ENCODE results near the gene FAP. TPM values are rescaled to one million over a fixed set of nuclear protein-coding genes. Genes with fewer than 3 reads are reported as not detected.

FAP gene
- total RNA-seq, 1 donor from 2014 or later, result 27.3 TPM

GRCh38 chr2:162242586-162243280 lies 512 bp downstream of the FAP start:
- H3K27ac Mint-ChIP-seq, result peak overlapping the region; percentile 65
- H3K9me3 Mint-ChIP-seq, result peaks cover 8% of the 10 kb centered on the region
- H3K4me1 Mint-ChIP-seq (ENCODE audit: unreplicated experiment), result peaks cover 23% of the 10 kb centered on the region
- H3K36me3 Mint-ChIP-seq, result peaks cover 13% of the 10 kb centered on the region
- TF ChIP-seq, protein P1, sequence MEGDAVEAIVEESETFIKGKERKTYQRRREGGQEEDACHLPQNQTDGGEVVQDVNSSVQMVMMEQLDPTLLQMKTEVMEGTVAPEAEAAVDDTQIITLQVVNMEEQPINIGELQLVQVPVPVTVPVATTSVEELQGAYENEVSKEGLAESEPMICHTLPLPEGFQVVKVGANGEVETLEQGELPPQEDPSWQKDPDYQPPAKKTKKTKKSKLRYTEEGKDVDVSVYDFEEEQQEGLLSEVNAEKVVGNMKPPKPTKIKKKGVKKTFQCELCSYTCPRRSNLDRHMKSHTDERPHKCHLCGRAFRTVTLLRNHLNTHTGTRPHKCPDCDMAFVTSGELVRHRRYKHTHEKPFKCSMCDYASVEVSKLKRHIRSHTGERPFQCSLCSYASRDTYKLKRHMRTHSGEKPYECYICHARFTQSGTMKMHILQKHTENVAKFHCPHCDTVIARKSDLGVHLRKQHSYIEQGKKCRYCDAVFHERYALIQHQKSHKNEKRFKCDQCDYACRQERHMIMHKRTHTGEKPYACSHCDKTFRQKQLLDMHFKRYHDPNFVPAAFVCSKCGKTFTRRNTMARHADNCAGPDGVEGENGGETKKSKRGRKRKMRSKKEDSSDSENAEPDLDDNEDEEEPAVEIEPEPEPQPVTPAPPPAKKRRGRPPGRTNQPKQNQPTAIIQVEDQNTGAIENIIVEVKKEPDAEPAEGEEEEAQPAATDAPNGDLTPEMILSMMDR (conservative IDR thresholded peaks at IDR 0.05), result no peak
- no peak for DNase-seq (ENCODE audit: extremely low spot score, unreplicated experiment)
- H3K4me3 Mint-ChIP-seq, result peak overlapping the region; percentile 89
- no peaks in the 10 kb centered on the region for H3K27me3 Mint-ChIP-seq

DNA sequence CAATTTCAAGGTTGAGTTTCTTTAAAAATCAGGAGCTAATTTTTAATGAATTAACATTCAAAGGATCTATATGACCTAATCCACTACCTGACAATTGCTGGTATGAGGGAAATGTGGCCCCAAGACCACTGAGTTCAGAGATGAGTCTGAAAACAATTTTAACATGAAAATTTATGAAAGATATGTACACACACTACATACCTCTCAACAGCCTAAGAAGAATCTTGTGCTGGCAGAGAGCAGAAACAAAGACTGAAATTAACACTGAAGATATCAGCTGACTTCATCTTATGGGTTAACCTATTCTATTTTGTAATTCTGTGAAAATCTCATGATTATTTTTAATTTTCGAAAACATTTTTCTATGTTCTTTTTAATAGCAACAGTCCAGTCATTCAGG lies 1.7 kb downstream of the FAP start:
- peaks cover 23% of the 10 kb centered on the region for H3K4me1 Mint-ChIP-seq (ENCODE audit: unreplicated experiment)
- no peak for DNase-seq (ENCODE audit: extremely low spot score, unreplicated experiment)
- peak overlapping the region; percentile 89 for H3K4me3 Mint-ChIP-seq
- peaks cover 13% of the 10 kb centered on the region for H3K36me3 Mint-ChIP-seq
- H3K27ac Mint-ChIP-seq, result no peak overlapping the region
- peaks cover 5% of the 10 kb centered on the region for H3K9me3 Mint-ChIP-seq
- TF ChIP-seq, protein P1 (conservative IDR thresholded peaks at IDR 0.05), result no peak
- H3K27me3 Mint-ChIP-seq, result no peaks in the 10 kb centered on the region

GRCh38 chr2:162234620-162235462 lies 8.4 kb downstream of the FAP start:
- H3K4me3 Mint-ChIP-seq, result no peak overlapping the region
- H3K9me3 Mint-ChIP-seq, result peaks cover 5% of the 10 kb centered on the region
- no peaks in the 10 kb centered on the region for H3K27me3 Mint-ChIP-seq
- TF ChIP-seq, protein P1 (conservative IDR thresholded peaks at IDR 0.05), result no peak
- peaks cover 17% of the 10 kb centered on the region for H3K36me3 Mint-ChIP-seq
- no peak overlapping the region for H3K27ac Mint-ChIP-seq
- no peak for DNase-seq (ENCODE audit: extremely low spot score, unreplicated experiment)
- H3K4me1 Mint-ChIP-seq (ENCODE audit: unreplicated experiment), result peaks cover 15% of the 10 kb centered on the region

DNA sequence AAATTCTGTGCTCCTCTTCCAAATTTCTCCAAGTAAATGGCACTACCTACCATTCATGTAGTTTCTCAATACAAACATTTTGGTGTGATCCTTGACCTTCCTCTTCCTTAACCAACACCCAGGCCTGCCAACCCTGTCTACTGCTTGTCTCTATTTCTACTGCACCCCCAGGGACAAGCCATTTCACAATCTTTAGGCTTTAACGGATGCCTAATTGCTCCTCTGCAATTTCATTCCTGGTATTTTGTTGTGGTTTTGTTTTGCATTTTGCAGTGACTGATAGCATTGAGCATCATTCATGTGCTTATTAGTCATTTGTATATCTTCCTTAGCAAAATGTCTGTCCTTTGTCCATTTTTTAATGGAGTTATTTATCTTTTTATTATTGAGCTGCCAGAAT lies 10.0 kb downstream of the FAP start:
- Mint-ChIP-seq H3K27me3 (no peaks in the 10 kb centered on the region), H3K4me3 (no peak overlapping the region), H3K27ac (no peak overlapping the region), H3K9me3 (peaks cover 5% of the 10 kb centered on the region), H3K36me3 (peaks cover 9% of the 10 kb centered on the region), H3K4me1 (ENCODE audit: unreplicated experiment) (peaks cover 15% of the 10 kb centered on the region)
- no peak for DNase-seq (ENCODE audit: extremely low spot score, unreplicated experiment)
- TF ChIP-seq, protein P1 (conservative IDR thresholded peaks at IDR 0.05), result no peak

DNA sequence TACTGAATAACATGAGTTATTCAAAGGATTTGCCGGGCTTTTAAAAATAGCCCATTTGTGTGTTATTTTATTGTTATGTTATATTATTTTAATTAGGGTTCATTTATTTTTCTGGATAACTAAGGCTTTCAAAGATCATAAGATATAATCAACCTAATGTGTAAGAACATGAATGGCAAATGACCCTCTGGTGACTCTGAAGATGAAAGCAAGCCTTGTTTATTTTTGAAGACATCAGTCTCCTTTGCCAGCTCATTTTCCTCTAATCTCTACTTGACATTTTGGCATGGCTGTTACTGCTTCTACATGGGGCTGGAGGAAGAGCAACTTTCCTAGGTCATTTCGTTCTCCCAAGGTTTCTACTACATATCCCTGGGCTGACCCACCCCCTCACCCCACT lies 10.6 kb downstream of the FAP start:
- Mint-ChIP-seq H3K9me3 (peaks cover 5% of the 10 kb centered on the region), H3K36me3 (peaks cover 9% of the 10 kb centered on the region), H3K4me3 (no peak overlapping the region), H3K27ac (no peak overlapping the region), H3K27me3 (no peaks in the 10 kb centered on the region), H3K4me1 (ENCODE audit: unreplicated experiment) (peaks cover 15% of the 10 kb centered on the region)
- TF ChIP-seq, protein P1 (conservative IDR thresholded peaks at IDR 0.05), result no peak
- no peak for DNase-seq (ENCODE audit: extremely low spot score, unreplicated experiment)

Data from type B pancreatic cell (in vitro differentiated cells).